Smooth muscle cell (in vitro differentiated cells): ENCODE measurements around the gene LPP. TPM values are rescaled to one million over a fixed set of nuclear protein-coding genes. Genes with fewer than 3 reads are reported as not detected.

Experiments used
- DNase-seq: peaks from one replicate; lab custom pipeline; 2025; ENCODE audit not compliant: unreplicated experiment; lab: John Stamatoyannopoulos, UW
- H2AFZ ChIP-seq: fragments of 200-600 bp; sonication (generic); 2 replicates; pipeline ENCODE4 v1.6.0; 2016; ENCODE audit warnings: antibody characterized with exemption, low read depth, mild to moderate bottlenecking
- H3F3A ChIP-seq: fragments of 200-600 bp; sonication (generic); 2 replicates; pipeline ENCODE4 v1.6.0; 2017; ENCODE audit warnings: antibody characterized with exemption, low read depth
- H3K27ac ChIP-seq: fragments of 200-600 bp; sonication (generic); 2 replicates; pipeline ENCODE4 v1.5.1; 2016; ENCODE audit warnings: low read depth, mild to moderate bottlenecking
- H3K27me3 ChIP-seq: fragments of 200-600 bp; sonication (generic); 2 replicates; pipeline ENCODE4 v1.6.1; 2016; ENCODE audit warnings: low read depth, mild to moderate bottlenecking
- H3K36me3 ChIP-seq: fragments of 200-600 bp; sonication (generic); 2 replicates; pipeline ENCODE4 v1.5.1; 2016; ENCODE audit warnings: low read depth
- H3K4me1 ChIP-seq: fragments of 200-600 bp; sonication (generic); 2 replicates; pipeline ENCODE4 v1.5.1; 2016; ENCODE audit warnings: low read depth
- H3K4me2 ChIP-seq: fragments of 200-600 bp; sonication (generic); 2 replicates; pipeline ENCODE4 v1.6.0; 2016; ENCODE audit warnings: mild to moderate bottlenecking
- H3K4me3 ChIP-seq: fragments of 200-600 bp; sonication (generic); 2 replicates; pipeline ENCODE4 v1.5.1; 2016; ENCODE audit warnings: mild to moderate bottlenecking
- H3K79me2 ChIP-seq: fragments of 200-600 bp; sonication (generic); 2 replicates; pipeline ENCODE4 v1.6.0; 2016; ENCODE audit warnings: low read depth, mild to moderate bottlenecking
- H3K9ac ChIP-seq: fragments of 200-600 bp; sonication (generic); 2 replicates; pipeline ENCODE4 v1.6.0; 2016; ENCODE audit warnings: low read depth
- H3K9me3 ChIP-seq: fragments of 200-600 bp; sonication (generic); replicated peaks from 2 replicates; pipeline ENCODE4 v1.5.1; 2016; ENCODE audit warnings: low read depth
- H4K20me1 ChIP-seq: fragments of 200-600 bp; sonication (generic); 2 replicates; pipeline ENCODE4 v1.6.0; 2016; ENCODE audit warnings: low read depth
- CTCF ChIP-seq: fragments of 200-600 bp; sonication (generic); IDR thresholded peaks from 2 replicates; pipeline ENCODE4 v1.5.1; 2017; ENCODE audit warnings: borderline replicate concordance, mild to moderate bottlenecking, antibody characterized with exemption; ENCODE audit not compliant: insufficient read depth, poor library complexity, severe bottlenecking
- WGBS: methylation state at CpG from one replicate; pipeline ENCODE4 v1.1.7; 2016; ENCODE audit warnings: low lambda C conversion rate; 5-methylcytosine and 5-hydroxymethylcytosine counted together
- polyA plus RNA-seq: library from polyadenylated mRNA; unstranded; fragments of >200 nt; fragmentation: Nextera tagmentation; extraction: Ambion mirVana; gene quantifications from 2 replicates; pipeline ENCODE4 v1.2.1, GENCODE V29; 2016
- total RNA-seq: library from RNA; depleted of rRNA; stranded (reverse); fragments of >200 nt; gene quantifications from 2 replicates; pipeline ENCODE4 v1.2.3, GENCODE V29; 2014

Gene LPP
- total and polyA plus RNA-seq, 2 experiments from 2014 or later: 42.3 to 128 TPM

GRCh38 chr3:188433521-188434150 is 279.7 kb downstream of the LPP start:
- no peaks in the 10 kb centered on the region for H3K4me1 ChIP-seq
- peaks cover 50% of the 10 kb centered on the region for H3K79me2 ChIP-seq

GRCh38 chr3:188434594-188434993 is 280.6 kb downstream of the LPP start:
- no peaks in the 10 kb centered on the region for H3F3A ChIP-seq
- H2AFZ ChIP-seq: no peak overlapping the region
- no peak overlapping the region for H3K9ac ChIP-seq
- H3K4me1 ChIP-seq: no peaks in the 10 kb centered on the region
- H3K27me3 ChIP-seq: no peaks in the 10 kb centered on the region
- H3K36me3 ChIP-seq: no peaks in the 10 kb centered on the region
- H3K4me3 ChIP-seq: no peak overlapping the region
- TF ChIP-seq CTCF: no peak
- WGBS: 95% methylated on average over 3 of the region's 3 CpGs
- no peak for DNase-seq
- H3K9me3 ChIP-seq: no peaks in the 10 kb centered on the region
- no peak overlapping the region for H3K4me2 ChIP-seq
- peaks cover 24% of the 10 kb centered on the region for H4K20me1 ChIP-seq
- peaks cover 44% of the 10 kb centered on the region for H3K79me2 ChIP-seq
- H3K27ac ChIP-seq: no peak overlapping the region

More at GRCh38 chr3:188433521-188434150, 279.7 kb downstream of the LPP start:
- 96% methylated on average over 5 of the region's 5 CpGs for WGBS
- Histone ChIP-seq H2AFZ (no peak overlapping the region), H3K27ac (no peak overlapping the region), H4K20me1 (peaks cover 25% of the 10 kb centered on the region), H3K27me3 (no peaks in the 10 kb centered on the region), H3K4me2 (no peak overlapping the region), H3K4me3 (no peak overlapping the region), H3K9me3 (no peaks in the 10 kb centered on the region), H3K9ac (no peak overlapping the region), H3K36me3 (no peaks in the 10 kb centered on the region), H3F3A (no peaks in the 10 kb centered on the region)
- no peak for DNase-seq
- no peak for TF ChIP-seq CTCF

GRCh38 chr3:188435266-188435665 is 281.3 kb downstream of the LPP start:
- no peaks in the 10 kb centered on the region for H3K36me3 ChIP-seq
- peaks cover 44% of the 10 kb centered on the region for H3K79me2 ChIP-seq
- no peak overlapping the region for H3K9ac ChIP-seq
- no peak for TF ChIP-seq CTCF
- no peak overlapping the region for H3K27ac ChIP-seq
- H3K4me2 ChIP-seq: no peak overlapping the region
- no peaks in the 10 kb centered on the region for H3K4me1 ChIP-seq
- WGBS: 96% methylated on average over 1 of the region's 1 CpG
- H3K27me3 ChIP-seq: no peaks in the 10 kb centered on the region
- no peaks in the 10 kb centered on the region for H3K9me3 ChIP-seq
- no peak for DNase-seq
- peaks cover 28% of the 10 kb centered on the region for H4K20me1 ChIP-seq
- no peaks in the 10 kb centered on the region for H3F3A ChIP-seq
- no peak overlapping the region for H3K4me3 ChIP-seq
- no peak overlapping the region for H2AFZ ChIP-seq

GRCh38 chr3:188437926-188438325 is 284.0 kb downstream of the LPP start:
- H3K27me3 ChIP-seq: no peaks in the 10 kb centered on the region
- no peak for DNase-seq
- no peak for TF ChIP-seq CTCF
- H3F3A ChIP-seq: no peaks in the 10 kb centered on the region
- H3K9me3 ChIP-seq: no peaks in the 10 kb centered on the region
- H3K4me3 ChIP-seq: no peak overlapping the region
- H4K20me1 ChIP-seq: peaks cover 21% of the 10 kb centered on the region
- no peaks in the 10 kb centered on the region for H3K36me3 ChIP-seq
- H3K79me2 ChIP-seq: peaks cover 22% of the 10 kb centered on the region
- no peak overlapping the region for H2AFZ ChIP-seq
- no peak overlapping the region for H3K4me2 ChIP-seq
- 93% methylated on average over 2 of the region's 2 CpGs for WGBS
- H3K4me1 ChIP-seq: no peaks in the 10 kb centered on the region
- H3K27ac ChIP-seq: no peak overlapping the region
- H3K9ac ChIP-seq: no peak overlapping the region
